ENCODE results near the gene PTPRM.

GRCh38 chr18:8001711-8002301, 434.7 kb downstream of the PTPRM start:
- TF ChIP-seq EZH2 (IDR thresholded peaks at IDR 0.05) (no peak), EZH2phosphoT487 (IDR thresholded peaks at IDR 0.05) (no peak)
- TF ChIP-seq, protein P1, sequence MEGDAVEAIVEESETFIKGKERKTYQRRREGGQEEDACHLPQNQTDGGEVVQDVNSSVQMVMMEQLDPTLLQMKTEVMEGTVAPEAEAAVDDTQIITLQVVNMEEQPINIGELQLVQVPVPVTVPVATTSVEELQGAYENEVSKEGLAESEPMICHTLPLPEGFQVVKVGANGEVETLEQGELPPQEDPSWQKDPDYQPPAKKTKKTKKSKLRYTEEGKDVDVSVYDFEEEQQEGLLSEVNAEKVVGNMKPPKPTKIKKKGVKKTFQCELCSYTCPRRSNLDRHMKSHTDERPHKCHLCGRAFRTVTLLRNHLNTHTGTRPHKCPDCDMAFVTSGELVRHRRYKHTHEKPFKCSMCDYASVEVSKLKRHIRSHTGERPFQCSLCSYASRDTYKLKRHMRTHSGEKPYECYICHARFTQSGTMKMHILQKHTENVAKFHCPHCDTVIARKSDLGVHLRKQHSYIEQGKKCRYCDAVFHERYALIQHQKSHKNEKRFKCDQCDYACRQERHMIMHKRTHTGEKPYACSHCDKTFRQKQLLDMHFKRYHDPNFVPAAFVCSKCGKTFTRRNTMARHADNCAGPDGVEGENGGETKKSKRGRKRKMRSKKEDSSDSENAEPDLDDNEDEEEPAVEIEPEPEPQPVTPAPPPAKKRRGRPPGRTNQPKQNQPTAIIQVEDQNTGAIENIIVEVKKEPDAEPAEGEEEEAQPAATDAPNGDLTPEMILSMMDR (IDR thresholded peaks at IDR 0.05) = no peak

Data from neural progenitor cell (in vitro differentiated cells).